ENCODE measurements around the gene KANK4.

GRCh38 chr1:62368989-62369388, 49.8 kb upstream of the KANK4 start:
- TF ChIP-seq, protein P1, sequence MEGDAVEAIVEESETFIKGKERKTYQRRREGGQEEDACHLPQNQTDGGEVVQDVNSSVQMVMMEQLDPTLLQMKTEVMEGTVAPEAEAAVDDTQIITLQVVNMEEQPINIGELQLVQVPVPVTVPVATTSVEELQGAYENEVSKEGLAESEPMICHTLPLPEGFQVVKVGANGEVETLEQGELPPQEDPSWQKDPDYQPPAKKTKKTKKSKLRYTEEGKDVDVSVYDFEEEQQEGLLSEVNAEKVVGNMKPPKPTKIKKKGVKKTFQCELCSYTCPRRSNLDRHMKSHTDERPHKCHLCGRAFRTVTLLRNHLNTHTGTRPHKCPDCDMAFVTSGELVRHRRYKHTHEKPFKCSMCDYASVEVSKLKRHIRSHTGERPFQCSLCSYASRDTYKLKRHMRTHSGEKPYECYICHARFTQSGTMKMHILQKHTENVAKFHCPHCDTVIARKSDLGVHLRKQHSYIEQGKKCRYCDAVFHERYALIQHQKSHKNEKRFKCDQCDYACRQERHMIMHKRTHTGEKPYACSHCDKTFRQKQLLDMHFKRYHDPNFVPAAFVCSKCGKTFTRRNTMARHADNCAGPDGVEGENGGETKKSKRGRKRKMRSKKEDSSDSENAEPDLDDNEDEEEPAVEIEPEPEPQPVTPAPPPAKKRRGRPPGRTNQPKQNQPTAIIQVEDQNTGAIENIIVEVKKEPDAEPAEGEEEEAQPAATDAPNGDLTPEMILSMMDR (conservative IDR thresholded peaks at IDR 0.05 in 1 of 2, IDR thresholded peaks at IDR 0.05 in 1 of 2; ENCODE audit: low read depth in 1 of 2, low read length in 2 of 2): no peak
- TF ChIP-seq EZH2 (IDR thresholded peaks at IDR 0.05; ENCODE audit: low read length, missing control alignments): no peak

All from fibroblast of lung (primary cell).